Epithelial cell of umbilical artery (primary cell): ENCODE data around the gene UBA1. TPM values are rescaled to one million over a fixed set of nuclear protein-coding genes. Genes with fewer than 3 reads are reported as not detected.

ENCODE experiments used
- total RNA-seq: library from RNA; depleted of rRNA; stranded (reverse); fragments of >200 nt; gene quantifications from 2 replicates; pipeline ENCODE4 v1.2.3, GENCODE V29; 2014

The UBA1 gene
- 108 and 141 TPM in 2 replicates for total RNA-seq

GRCh38 chrX:47193475-47194193, at the start of gene UBA1:
Gene UBA1 (plus strand): TSS chrX:47193829. CDS start chrX:47198803, 4,974 bp downstream.

GRCh38 chrX:47144626-47145394, 48.8 kb upstream of the UBA1 start, which contains the start of the genes NDUFB11 and RBM10:
Gene NDUFB11 (minus strand): TSS chrX:47144702. CDS start chrX:47144679, 23 bp downstream.
Gene RBM10 (plus strand): TSS chrX:47145221. CDS start chrX:47147482, 2,261 bp downstream.

GRCh38 chrX:47218280-47218919, 24.8 kb downstream of the UBA1 start, which contains the start of gene CDK16:
Gene CDK16 (plus strand): TSS chrX:47218681. CDS start chrX:47223558, 4,877 bp downstream.

GRCh38 chrX:47232803-47233332, 39.2 kb downstream of the UBA1 start, which contains the start of gene USP11:
Gene USP11 (plus strand): TSS chrX:47233009. CDS start chrX:47233044, 35 bp downstream.

Other genes with a start within 250 kb of the UBA1 start
- under 0.01 and 0.61 TPM in 2 replicates for gene RGN, start 115.4 kb upstream of the UBA1 start, total RNA-seq
- 51.5 and 82.5 TPM in 2 replicates for gene NDUFB11, start 49.1 kb upstream of the UBA1 start, total RNA-seq
- gene RBM10, start 48.6 kb upstream of the UBA1 start, total RNA-seq = 57.3 and 58.1 TPM in 2 replicates
- gene CDK16, start 24.9 kb downstream of the UBA1 start, total RNA-seq = 67.9 and 72.2 TPM in 2 replicates
- gene USP11, start 39.2 kb downstream of the UBA1 start, total RNA-seq = 21.9 and 24.0 TPM in 2 replicates
- not detected in 2 replicates for gene ZNF157, start 176.7 kb downstream of the UBA1 start, total RNA-seq